Heart right ventricle (tissue), 16 donors: ENCODE measurements around the gene RMDN3. TPM values are rescaled to one million over a fixed set of nuclear protein-coding genes. Genes with fewer than 3 reads are reported as not detected.
A peak's percentile ranks its signal among the peaks of the same experiment; 100 is the strongest.

Experiments
- ATAC-seq, 8 donors: fragments of 200-7000 bp; cut with Tn5 transposase; one replicate each; pipeline ENCODE4 v1.9.1; 2020; ENCODE audit warnings: mild to moderate bottlenecking in 8 of 8, moderate library complexity in 8 of 8, moderate number of reproducible peaks in 1 of 8
- DNase-seq, 2 donors: peaks; one replicate each; pipeline ENCODE4 v3.0.0-alpha.2; 2020
- H3K27ac ChIP-seq, 10 donors: fragments of 200-600 bp; sonication (generic) in 2 of 10; one replicate each; pipeline versions ENCODE4 v1.5.0 to v1.8.0; 2020 to 2022; ENCODE audit warnings: mild to moderate bottlenecking in 3 of 10
- H3K27me3 ChIP-seq, 7 donors: fragments of 200-600 bp; one replicate each; pipeline ENCODE4 v1.8.0; 2021 to 2022; ENCODE audit warnings: mild to moderate bottlenecking in 2 of 7
- H3K36me3 ChIP-seq, 9 donors: fragments of 200-600 bp; sonication (generic) in 1 of 9; one replicate each; pipeline versions ENCODE4 v1.5.0 to v1.8.0; 2020 to 2022; ENCODE audit warnings: mild to moderate bottlenecking in 2 of 9
- H3K4me1 ChIP-seq, 9 donors: fragments of 200-600 bp; sonication (generic) in 1 of 9; one replicate each; pipeline versions ENCODE4 v1.5.0 to v1.8.0; 2020 to 2022; ENCODE audit warnings: mild to moderate bottlenecking in 4 of 9
- H3K4me3 ChIP-seq, 10 donors: fragments of 200-600 bp; sonication (generic) in 2 of 10; one replicate each; pipeline versions ENCODE4 v1.5.0 to v1.8.0; 2020 to 2022; ENCODE audit warnings: mild to moderate bottlenecking in 7 of 10, moderate library complexity in 2 of 10
- H3K9me3 ChIP-seq, 11 donors: fragments of 200-600 bp in 10 of 11; sonication (generic) in 2 of 11; one replicate each; pipeline versions ENCODE4 v1.5.0 to v1.8.0; 2013 to 2022; ENCODE audit warnings: mild to moderate bottlenecking in 2 of 11, control low read depth in 1 of 11, moderate library complexity in 1 of 11
- WGBS, 2 donors: extraction: QIAGEN DNeasy Blood & Tissue Kit; methylation state at CpG; one replicate each; pipeline ENCODE4 v1.1.7; 2013; ENCODE audit warnings: inconsistent platforms in 1 of 2; 5-methylcytosine and 5-hydroxymethylcytosine counted together
- intact Hi-C, 10 donors: fragments of 100-400 bp; cut with DNase I; formaldehyde crosslinking; loops; one replicate each; pipeline versions ENCODE4 v1.11.1 to v1.14.2; 2022
- polyA plus RNA-seq, 2 donors: library from polyadenylated mRNA; stranded (reverse); fragments of 200-250 nt; gene quantifications; one replicate each; pipeline ENCODE4 v1.2.3, GENCODE V29; 2013
- total RNA-seq, 10 donors: library from RNA; stranded (reverse); fragmentation: NEBNext Ultra II Directional in 3 of 10; extraction: Animal tissue kit (Norgen Biotek cat#: 25700) in 3 of 10; gene quantifications; one replicate each; pipeline versions ENCODE4 v1.2.1 to v1.2.4, GENCODE V29; 2021 to 2023
- TF ChIP-seq, protein P1 (sequence below), 9 donors: fragments of 200-600 bp; sonication (generic) in 2 of 9; IDR thresholded peaks; one replicate each; pipeline versions ENCODE4 v1.5.0 to v1.8.0; 2021 to 2022; ENCODE audit warnings: antibody characterized with exemption in 9 of 9, mild to moderate bottlenecking in 5 of 9, moderate library complexity in 1 of 9
- donor health status: Arrhythmogenic right ventricular cardiomyopathy.
- donor health status: ischemic (EF 13 %, LVEDD 7.1; RV severe dilation, severe dysfunction).
- donor health status: healthy with polysubstance abuse.
- donor health status: DM: no; HTN: yes; CAD: no.
- donor health status: DM: no; HTN: no; CAD: no.
- donor health status: ischemic (EF 25% LVEDD 6.9; RV normal size, moderate dysfunction).
- donor health status: ischemic (EF 25% LVEDD 5.7; RV mildly dilated, moderate dysfunction).
- donor health status: healthy.
- donor health status: DM: yes; HTN: yes; CAD: no.
- donor health status: Ischemic cardiomyopathy.
- donor health status: ischemic (EF 35%, LVEDD 5.7; RV mildly dilated, moderate dysfunction).
- donor health status: nonischemic (EF 11% LVEDD 7.7; RV severe dilation, severe dysfunction).
- donor health status: DM: yes; HTN: yes; CAD: no.
- donor health status: PGD.
- donor health status: ischemic (EF 29% LVEDD 5.4; RV normal size, mild dysfunction).
- donor health status: nonischemic (EF 23%, LVEDD 6.1; RV moderate dilation, normal function).

RMDN3 gene
- total and polyA plus RNA-seq, 12 donors = 12.2 to 21.7 (median 17.6) TPM

DNA sequence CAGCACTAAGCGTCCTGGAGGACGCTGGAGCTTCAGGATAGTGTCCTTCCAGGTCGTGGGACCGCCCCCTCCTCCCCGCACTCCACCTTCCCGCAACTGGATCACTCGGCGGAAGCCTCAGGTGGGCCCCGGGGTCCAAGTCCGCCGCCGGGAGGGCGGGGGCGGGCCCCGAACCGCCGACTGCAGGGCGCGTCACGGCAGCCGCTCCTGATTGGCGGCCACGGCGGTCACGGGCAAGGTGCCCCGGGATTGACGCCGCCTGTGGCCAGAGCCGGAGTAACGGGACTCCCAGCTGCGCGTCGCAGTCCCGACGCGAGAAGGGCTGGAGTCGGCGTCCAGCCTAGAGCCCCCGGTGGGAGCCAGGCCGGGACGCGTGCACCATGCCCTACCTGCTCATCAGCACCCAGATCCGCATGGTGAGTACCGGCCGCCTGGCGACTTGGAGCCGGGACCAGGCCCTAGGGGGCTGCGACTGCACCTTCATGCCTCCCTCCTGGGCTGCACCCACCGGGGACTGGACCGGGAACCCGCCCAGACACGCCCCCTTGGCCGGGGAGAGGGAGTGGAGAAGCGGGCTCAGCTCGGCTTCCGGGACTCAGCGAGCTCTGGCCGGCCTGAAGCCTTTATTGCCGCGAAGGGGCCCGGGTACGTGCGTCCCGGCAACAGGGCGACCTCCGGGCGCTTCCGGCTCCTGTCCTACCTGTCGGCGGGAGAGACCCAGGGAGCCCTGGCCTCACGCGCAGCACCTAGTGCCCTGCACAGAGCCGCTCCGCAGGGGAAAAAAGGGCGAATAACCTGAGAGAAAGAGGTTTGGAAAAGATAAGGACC lies 9.0 kb upstream of the RMDN3 start, which contains the start of gene GCHFR:
Gene GCHFR (plus strand): TSS at position 268 of the 828 bp plus-strand sequence. CDS start 113 bp downstream, at position 381.
- Histone ChIP-seq H3K27ac (peak within 1 kb of the TSS in 9 of 10 donors; percentile 28 to 80 (median 68)), H3K9me3 (no peaks in the 10 kb centered on the region), H3K4me1 (peaks cover 0 to 42% (median 29%) of the 10 kb centered on the region in 9 donors), H3K4me3 (peak within 1 kb of the TSS; percentile 35 to 76 (median 62)), H3K27me3 (no peaks in the 10 kb centered on the region), H3K36me3 (peaks cover 0 to 23% (median 0%) of the 10 kb centered on the region in 9 donors)
- ATAC-seq = peak; percentile 67 to 80 (median 75)
- TF ChIP-seq, protein P1, sequence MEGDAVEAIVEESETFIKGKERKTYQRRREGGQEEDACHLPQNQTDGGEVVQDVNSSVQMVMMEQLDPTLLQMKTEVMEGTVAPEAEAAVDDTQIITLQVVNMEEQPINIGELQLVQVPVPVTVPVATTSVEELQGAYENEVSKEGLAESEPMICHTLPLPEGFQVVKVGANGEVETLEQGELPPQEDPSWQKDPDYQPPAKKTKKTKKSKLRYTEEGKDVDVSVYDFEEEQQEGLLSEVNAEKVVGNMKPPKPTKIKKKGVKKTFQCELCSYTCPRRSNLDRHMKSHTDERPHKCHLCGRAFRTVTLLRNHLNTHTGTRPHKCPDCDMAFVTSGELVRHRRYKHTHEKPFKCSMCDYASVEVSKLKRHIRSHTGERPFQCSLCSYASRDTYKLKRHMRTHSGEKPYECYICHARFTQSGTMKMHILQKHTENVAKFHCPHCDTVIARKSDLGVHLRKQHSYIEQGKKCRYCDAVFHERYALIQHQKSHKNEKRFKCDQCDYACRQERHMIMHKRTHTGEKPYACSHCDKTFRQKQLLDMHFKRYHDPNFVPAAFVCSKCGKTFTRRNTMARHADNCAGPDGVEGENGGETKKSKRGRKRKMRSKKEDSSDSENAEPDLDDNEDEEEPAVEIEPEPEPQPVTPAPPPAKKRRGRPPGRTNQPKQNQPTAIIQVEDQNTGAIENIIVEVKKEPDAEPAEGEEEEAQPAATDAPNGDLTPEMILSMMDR (IDR thresholded peaks at IDR 0.05) = peak in 8 of 9 donors; percentile 19 to 52 (median 48)
- 0% methylated on average over 75 of the region's 75 CpGs for WGBS, 2 donors
- intact Hi-C loops = no loop called here
- DNase-seq = peak; percentile 67 to 81

- peak overlapping the region in 9 of 10 donors; percentile 28 to 80 (median 68) for H3K27ac ChIP-seq
- no peaks in the 10 kb centered on the region for H3K9me3 ChIP-seq
- peaks cover 0 to 15% (median 0%) of the 10 kb centered on the region in 9 donors for H3K36me3 ChIP-seq
- H3K27me3 ChIP-seq = no peaks in the 10 kb centered on the region
- ATAC-seq = peak; percentile 7 to 44 (median 22)
- intact Hi-C loops = no loop called here
- peaks cover 0 to 36% (median 25%) of the 10 kb centered on the region in 9 donors for H3K4me1 ChIP-seq
- peak; percentile 71 for DNase-seq
- WGBS, 2 donors = 29 to 30% methylated on average over 55 of the region's 55 CpGs
- TF ChIP-seq, protein P1 (IDR thresholded peaks at IDR 0.05) = no peak
- peak overlapping the region; percentile 35 to 76 (median 62) for H3K4me3 ChIP-seq
Observed at GRCh38 chr15:40762919-40763800, 8.1 kb upstream of the RMDN3 start.

- ATAC-seq (no peak), DNase-seq (no peak)
- TF ChIP-seq, protein P1 (IDR thresholded peaks at IDR 0.05) = no peak
- 95 to 96% methylated on average over 5 of the region's 5 CpGs for WGBS, 2 donors
- Histone ChIP-seq H3K27me3 (no peaks in the 10 kb centered on the region), H3K4me1 (peaks cover 0 to 33% (median 29%) of the 10 kb centered on the region in 9 donors), H3K36me3 (no peaks in the 10 kb centered on the region), H3K27ac (no peak overlapping the region), H3K9me3 (no peaks in the 10 kb centered on the region), H3K4me3 (no peak overlapping the region)
- intact Hi-C loops = loop anchor here in 1 of 10 donors (10.0 kb wide), 1 partner anchor 135 kb away; the partner anchor contains the start of gene VPS18
Observed at GRCh38 chr15:40759961-40760360, 4.9 kb upstream of the RMDN3 start.

DNA sequence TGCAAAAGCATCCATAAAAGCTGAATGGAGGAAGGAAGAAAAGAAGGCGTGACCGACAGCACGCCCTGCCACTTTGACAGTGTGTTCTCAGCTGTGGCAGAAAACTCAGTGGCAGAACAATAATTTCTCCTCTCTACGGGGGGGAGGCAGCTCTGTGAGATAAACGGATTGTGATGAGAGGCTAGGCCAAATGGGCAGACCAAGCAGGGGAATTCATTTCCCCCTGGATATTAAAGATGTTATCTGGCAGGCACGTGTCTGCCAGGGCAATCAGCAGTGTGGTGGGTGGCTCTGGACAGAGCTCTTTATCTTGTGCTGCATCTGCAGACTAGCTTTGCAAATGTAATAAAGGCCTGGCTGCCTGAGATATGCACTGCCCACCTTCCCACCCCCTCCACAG lies 1.9 kb upstream of the RMDN3 start:
- Histone ChIP-seq H3K9me3 (no peaks in the 10 kb centered on the region), H3K36me3 (peaks cover 0 to 12% (median 0%) of the 10 kb centered on the region in 9 donors), H3K4me3 (no peak overlapping the region), H3K4me1 (peaks cover 0 to 27% (median 17%) of the 10 kb centered on the region in 9 donors), H3K27me3 (no peaks in the 10 kb centered on the region), H3K27ac (no peak overlapping the region)
- DNase-seq = no peak
- TF ChIP-seq, protein P1 (IDR thresholded peaks at IDR 0.05) = no peak
- 47 to 54% methylated on average over 6 of the region's 6 CpGs for WGBS, 2 donors
- intact Hi-C loops = loop anchor here in 1 of 10 donors (10.0 kb wide), 1 partner anchor 138 kb away; the partner anchor contains the start of gene VPS18
- no peak for ATAC-seq
